Endothelial cell of umbilical vein (primary cell): ENCODE measurements around the gene CHCHD4. TPM values are rescaled to one million over a fixed set of nuclear protein-coding genes. Genes with fewer than 3 reads are reported as not detected.
A peak's percentile ranks its signal among the peaks of the same experiment; 100 is the strongest.

Experiments
- BruUV-seq: library from RNA; stranded (reverse); fragments of 400-500 nt; replicated peaks from 2 replicates; lab custom pipeline; 2021; lab: Mats Ljungman, UMichigan
- CTCF ChIA-PET: fragments of 300-600, 350-600 bp; sonication (Branson Sonifier 250); formaldehyde crosslinking; loops from one replicate; lab custom pipeline; 2021; ENCODE audit warnings: antibody characterized with exemption, inconsistent platforms; lab: Charles Lee
- POLR2A ChIA-PET: fragments of 300-600, 350-600 bp; sonication (Branson Sonifier 250); formaldehyde crosslinking; loops from one replicate; lab custom pipeline; 2021; ENCODE audit warnings: antibody characterized with exemption, inconsistent platforms; lab: Charles Lee
- DNase-seq: peaks from one replicate; pipeline ENCODE4 v3.0.0-alpha.2; 2011; ENCODE audit warnings: low read depth, low spot score
- FAIRE-seq: peaks from 2 replicates; lab custom pipeline; 2011; peaks lifted over from hg19 to GRCh38; lab: Jason Lieb, UNC
- H2AFZ ChIP-seq: 2 replicates; pipeline ENCODE4 v1.6.0; 2012; ENCODE audit warnings: low read depth, low read length, control low read depth, inconsistent platforms
- H3K27ac ChIP-seq: 2 replicates; pipeline ENCODE4 v1.5.1; 2011; ENCODE audit warnings: low read depth, mild to moderate bottlenecking, control low read depth, low read length, moderate library complexity; ENCODE audit not compliant: insufficient read depth
- H3K27me3 ChIP-seq, 2 experiments: 2 replicates each; pipeline versions ENCODE4 v1.6.0 to v1.6.1; 2011; ENCODE audit warnings: low read length in 2 of 2, mixed read lengths in 1 of 2; ENCODE audit not compliant: control insufficient read depth in 2 of 2, insufficient read depth in 2 of 2
- H3K36me3 ChIP-seq, 2 experiments: 2 replicates in 1 of 2; 3 replicates in 1 of 2; pipeline ENCODE4 v1.5.1; 2011; ENCODE audit warnings: low read length in 2 of 2, mild to moderate bottlenecking in 1 of 2, moderate library complexity in 1 of 2; ENCODE audit not compliant: control insufficient read depth in 2 of 2, insufficient read depth in 2 of 2; ENCODE audit errors: extremely low read depth in 1 of 2
- H3K4me1 ChIP-seq: 3 replicates; pipeline ENCODE4 v1.5.1; 2011; ENCODE audit warnings: mild to moderate bottlenecking, low read length; ENCODE audit not compliant: control insufficient read depth, insufficient read depth; ENCODE audit errors: extremely low read depth
- H3K4me2 ChIP-seq: 2 replicates; pipeline ENCODE4 v1.6.1; 2011; ENCODE audit warnings: low read length, control low read depth, mixed read lengths; ENCODE audit not compliant: insufficient read depth
- H3K4me3 ChIP-seq, 3 experiments: fragments of 200-600 bp in 1 of 3; sonication (generic), shearing (Covaris generic) in 1 of 3; replicated peaks in 1 of 3; 2 replicates each; pipeline ENCODE4 v1.5.1; 2011 to 2016; ENCODE audit warnings: control low read depth in 3 of 3, low read length in 3 of 3, mild to moderate bottlenecking in 2 of 3, inconsistent platforms in 1 of 3, low read depth in 1 of 3, moderate library complexity in 1 of 3; ENCODE audit not compliant: insufficient read depth in 1 of 3
- H3K79me2 ChIP-seq: 2 replicates; pipeline ENCODE4 v1.6.0; 2012; ENCODE audit warnings: low read length, inconsistent platforms; ENCODE audit not compliant: control insufficient read depth, insufficient read depth
- H3K9ac ChIP-seq: replicated peaks from 2 replicates; pipeline ENCODE3; 2011; ENCODE audit warnings: low read length, control low read depth; ENCODE audit not compliant: insufficient read depth; ENCODE audit errors: extremely low read depth
- H3K9me1 ChIP-seq: replicated peaks from 3 replicates; pipeline ENCODE4 v1.6.0; 2011; ENCODE audit warnings: mild to moderate bottlenecking, low read length; ENCODE audit not compliant: control insufficient read depth, insufficient read depth; ENCODE audit errors: extremely low read depth
- H3K9me3 ChIP-seq: replicated peaks from 2 replicates; pipeline ENCODE4 v1.5.1; 2012; ENCODE audit warnings: low read length, inconsistent platforms; ENCODE audit not compliant: control insufficient read depth, insufficient read depth
- H4K20me1 ChIP-seq: replicated peaks from 2 replicates; pipeline ENCODE3; 2011; ENCODE audit warnings: mild to moderate bottlenecking, low read length; ENCODE audit not compliant: control insufficient read depth, insufficient read depth; ENCODE audit errors: extremely low read depth
- CTCF ChIP-seq, 2 donors: IDR thresholded peaks; 1 replicate in 1 of 2; 2 replicates in 1 of 2; pipeline ENCODE4 v1.5.1; 2011; ENCODE audit warnings: low read length in 2 of 2, mild to moderate bottlenecking in 2 of 2, moderate library complexity in 2 of 2, control low read depth in 1 of 2, inconsistent platforms in 1 of 2, low read depth in 1 of 2; ENCODE audit not compliant: insufficient read depth in 1 of 2; ENCODE audit errors: extremely low read depth in 1 of 2
- EZH2 ChIP-seq: IDR thresholded peaks from 2 replicates; pipeline ENCODE4 v1.6.1; 2012; ENCODE audit warnings: borderline replicate concordance, low read depth, mild to moderate bottlenecking, moderate library complexity, low read length, inconsistent platforms; ENCODE audit not compliant: severe bottlenecking
- FOS ChIP-seq: IDR thresholded peaks from 2 replicates; pipeline ENCODE4 v1.6.1; 2011; ENCODE audit warnings: mild to moderate bottlenecking, low read length, moderate library complexity, borderline replicate concordance; ENCODE audit not compliant: insufficient read depth
- GATA2 ChIP-seq: IDR thresholded peaks from 2 replicates; pipeline ENCODE4 v1.7.0; 2011; ENCODE audit warnings: low read depth, mild to moderate bottlenecking, moderate library complexity, mixed read lengths, low read length; ENCODE audit not compliant: insufficient read length, insufficient read depth
- JUN ChIP-seq: IDR thresholded peaks from 2 replicates; pipeline ENCODE4 v1.6.1; 2011; ENCODE audit warnings: borderline replicate concordance, low read depth; ENCODE audit not compliant: insufficient read length, insufficient read depth
- MAX ChIP-seq: IDR thresholded peaks from 2 replicates; pipeline ENCODE4 v1.6.1; 2011; ENCODE audit not compliant: insufficient read depth, insufficient read length
- MYC ChIP-seq: IDR thresholded peaks from one replicate; pipeline ENCODE4 v1.6.1; 2011; ENCODE audit warnings: mild to moderate bottlenecking, low read depth, low read length
- POLR2A ChIP-seq: IDR thresholded peaks from 2 replicates; pipeline ENCODE4 v1.6.1; 2012; ENCODE audit warnings: low read depth, mild to moderate bottlenecking, control low read depth, low read length
- POLR2AphosphoS5 ChIP-seq: IDR thresholded peaks from 2 replicates; pipeline ENCODE4 v1.6.1; 2012; ENCODE audit warnings: low read depth, mild to moderate bottlenecking, control low read depth, low read length, moderate library complexity; ENCODE audit not compliant: insufficient read depth
- dilution Hi-C: fragments of 300-500 bp; cut with MboI; formaldehyde crosslinking; loops from one replicate; pipeline ENCODE4 v1.15.0; 2019; ENCODE audit warnings: low sequenced_read_pairs; ENCODE audit not compliant: extremely low pct_ligation_motif_present
- intact Hi-C: fragments of 100-400 bp; cut with micrococcal nuclease; formaldehyde crosslinking; loops from one replicate; pipeline ENCODE4 v1.10.0; 2022
- polyA plus RNA-seq, 4 experiments: library from polyadenylated mRNA; depleted of rRNA in 3 of 4; stranded (reverse) in 3 of 4; unstranded in 1 of 4; fragments of >200 nt; gene quantifications; 2 replicates each; pipeline versions ENCODE4 v1.2.1 to v1.2.3, GENCODE V29; 2011 to 2012; ENCODE audit warnings: missing spikeins in 1 of 4
- total RNA-seq: library from RNA; stranded (reverse); gene quantifications from 2 replicates; pipeline ENCODE4 v1.2.3, GENCODE V29; 2021

CHCHD4 gene
- total and polyA plus RNA-seq, 2 donors (not counting 3 experiments of a cell fraction or from before 2014, with no cell fraction given), result 8.5 to 13.6 TPM

DNA sequence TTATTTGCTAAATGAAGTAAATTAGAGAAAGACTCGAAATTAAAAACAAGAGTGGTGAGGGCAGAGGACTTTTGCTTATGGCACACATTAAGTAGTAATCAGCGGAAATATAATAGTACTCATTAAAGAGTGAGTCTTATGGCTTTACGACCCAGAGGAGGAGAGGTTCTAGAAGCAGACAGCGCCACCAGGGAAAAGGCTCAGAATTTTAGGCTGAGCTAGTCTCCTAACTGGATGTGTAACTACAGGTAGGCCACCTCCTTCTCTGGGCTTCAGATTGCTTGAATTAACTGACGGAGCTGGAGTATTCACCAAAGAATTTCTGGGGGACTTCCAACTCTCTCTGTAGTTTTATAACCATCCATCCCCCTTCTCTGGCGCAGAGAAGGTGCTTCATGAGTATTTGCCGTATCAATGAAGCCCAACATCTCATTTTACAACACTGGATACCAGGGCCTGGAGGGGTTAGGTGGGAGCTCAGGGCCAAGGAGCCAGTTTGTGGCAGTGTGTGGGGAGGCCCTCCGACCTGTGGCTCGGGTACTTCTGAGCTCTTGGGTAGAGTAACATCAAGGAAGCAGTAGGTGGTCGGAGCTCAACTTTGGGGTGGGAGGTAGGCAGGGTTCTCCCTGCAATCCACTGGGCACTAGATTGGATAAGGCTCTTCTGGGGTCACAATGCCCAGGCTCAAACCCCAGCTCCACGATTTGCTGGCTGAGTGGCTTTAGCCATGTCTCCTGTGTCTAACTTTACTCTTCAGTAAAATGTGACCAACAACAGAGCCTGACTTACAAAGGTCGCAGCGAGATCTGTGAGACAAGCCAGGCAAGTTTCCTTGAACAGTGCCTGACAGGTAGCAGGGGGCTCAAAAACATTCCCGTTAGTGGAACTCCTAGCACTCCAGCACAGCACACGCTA lies 1.1 kb downstream of the CHCHD4 start:
- Histone ChIP-seq H4K20me1 (no peaks in the 10 kb centered on the region), H3K9ac (peak overlapping the region; percentile 61), H2AFZ (peak overlapping the region; percentile 72), H3K36me3 (no peaks in the 10 kb centered on the region), H3K4me1 (peaks cover 22% of the 10 kb centered on the region), H3K79me2 (peaks cover 41% of the 10 kb centered on the region), H3K27ac (peak overlapping the region; percentile 5), H3K9me1 (no peaks in the 10 kb centered on the region), H3K4me2 (peak overlapping the region; percentile 93), H3K4me3 (peak overlapping the region; percentile 66 to 90 (median 67)), H3K9me3 (no peaks in the 10 kb centered on the region), H3K27me3 (no peaks in the 10 kb centered on the region)
- BruUV-seq, result TSS peak; percentile 51
- CTCF ChIA-PET, result interaction anchor here (1.0 to 1.3 kb wide), 4 partner anchors 9 to 528 kb away, joined by 3 to 5 read pairs (median 3); partner anchors contain the start of gene CCDC174
- no peak for DNase-seq
- dilution Hi-C loops, result no loop called here
- TF ChIP-seq EZH2, result no peak
- TF ChIP-seq MAX, result no peak
- no peak for TF ChIP-seq MYC
- no peak for TF ChIP-seq POLR2AphosphoS5
- no peak for TF ChIP-seq POLR2A
- TF ChIP-seq GATA2, result no peak
- no peak for TF ChIP-seq FOS
- TF ChIP-seq JUN, result no peak
- TF ChIP-seq CTCF (IDR thresholded peaks at IDR 0.05; ENCODE audit: extremely low read depth in 1 of 2, insufficient read depth in 1 of 2, low read depth in 1 of 2, low read length in 2 of 2), result no peak
- no peak for FAIRE-seq
- intact Hi-C loops, result loop anchor here (1.0 to 5.0 kb wide), 2 partner anchors 227 to 466 kb away; no protein-coding TSS in a partner anchor
- POLR2A ChIA-PET, result interaction anchor here (0.6 kb wide), 1 partner anchor 279 kb away, joined by 3 read pairs; the partner anchor contains the start of gene SLC6A6
